Measurements from ENCODE around the gene EPB41L2.

Gene EPB41L2

DNA sequence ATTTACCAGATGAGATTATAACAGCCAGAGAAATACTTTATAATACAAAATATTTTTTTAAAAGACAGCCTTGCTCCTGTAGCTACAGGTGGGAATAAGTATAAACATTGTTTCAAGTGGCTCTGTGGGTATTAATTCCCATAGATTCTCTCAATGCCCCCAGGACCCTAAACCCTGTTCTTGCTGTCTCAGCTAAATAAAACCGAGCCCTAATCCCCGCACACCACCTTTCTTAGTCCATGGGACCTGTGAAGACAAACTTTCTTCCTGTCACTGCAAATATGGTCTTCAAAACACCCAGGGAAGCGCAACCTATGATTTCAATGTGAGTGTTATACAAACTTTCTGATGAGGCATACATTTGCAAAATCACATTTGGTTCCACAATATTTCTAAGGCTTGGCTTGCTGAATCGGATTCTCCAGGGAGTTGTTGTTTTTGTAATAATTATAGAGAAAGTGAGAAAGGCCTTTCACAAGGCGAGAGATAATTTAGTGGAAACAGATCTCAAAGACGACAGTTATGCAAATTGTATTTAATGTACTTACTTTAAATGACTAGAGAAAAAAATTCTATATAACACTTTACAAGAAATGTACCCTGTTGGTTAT is 224.7 kb downstream of the EPB41L2 start:
- 91 to 94% methylated on average over 3 to 4 of the region's 6 CpGs for WGBS, 2 experiments (ENCODE audit: insufficient coverage in 2 of 2)
- H3K27ac ChIP-seq (ENCODE audit: low read depth, low read length, severe bottlenecking), result no peak overlapping the region
- no peaks in the 10 kb centered on the region for H3K4me1 ChIP-seq (ENCODE audit: control insufficient read depth, insufficient read depth, low read length, poor library complexity, severe bottlenecking)
- H3K9me3 ChIP-seq (ENCODE audit: control insufficient read depth, low read length), result no peaks in the 10 kb centered on the region
- no peak overlapping the region for H3K4me3 ChIP-seq (ENCODE audit: extremely low read depth, insufficient read depth, low read length, poor library complexity, severe bottlenecking)
- no peaks in the 10 kb centered on the region for H3K36me3 ChIP-seq (ENCODE audit: control insufficient read depth, insufficient read depth, low read length)

- Histone ChIP-seq H3K4me3 (ENCODE audit: extremely low read depth, insufficient read depth, low read length, poor library complexity, severe bottlenecking) (no peak overlapping the region), H3K27ac (ENCODE audit: low read depth, low read length, severe bottlenecking) (no peak overlapping the region), H3K9me3 (ENCODE audit: control insufficient read depth, low read length) (no peaks in the 10 kb centered on the region), H3K4me1 (ENCODE audit: control insufficient read depth, insufficient read depth, low read length, poor library complexity, severe bottlenecking) (no peaks in the 10 kb centered on the region), H3K36me3 (ENCODE audit: control insufficient read depth, insufficient read depth, low read length) (no peaks in the 10 kb centered on the region)
Measured at GRCh38 chr6:130837067-130837466, 226.0 kb downstream of the EPB41L2 start.

- Histone ChIP-seq H3K9me3 (ENCODE audit: control insufficient read depth, low read length) (no peaks in the 10 kb centered on the region), H3K36me3 (ENCODE audit: control insufficient read depth, insufficient read depth, low read length) (no peaks in the 10 kb centered on the region), H3K4me3 (ENCODE audit: extremely low read depth, insufficient read depth, low read length, poor library complexity, severe bottlenecking) (no peak overlapping the region), H3K4me1 (ENCODE audit: control insufficient read depth, insufficient read depth, low read length, poor library complexity, severe bottlenecking) (no peaks in the 10 kb centered on the region), H3K27ac (ENCODE audit: low read depth, low read length, severe bottlenecking) (no peak overlapping the region)
- WGBS, 2 experiments (ENCODE audit: insufficient coverage in 2 of 2), result 93 to 100% methylated on average over 2 of the region's 3 CpGs
Measured at GRCh38 chr6:130836055-130836640, 226.9 kb downstream of the EPB41L2 start.

GRCh38 chr6:130834482-130835251 is 228.4 kb downstream of the EPB41L2 start:
- Histone ChIP-seq H3K4me3 (ENCODE audit: extremely low read depth, insufficient read depth, low read length, poor library complexity, severe bottlenecking) (no peak overlapping the region), H3K36me3 (ENCODE audit: control insufficient read depth, insufficient read depth, low read length) (no peaks in the 10 kb centered on the region), H3K27ac (ENCODE audit: low read depth, low read length, severe bottlenecking) (no peak overlapping the region), H3K9me3 (ENCODE audit: control insufficient read depth, low read length) (no peaks in the 10 kb centered on the region), H3K4me1 (ENCODE audit: control insufficient read depth, insufficient read depth, low read length, poor library complexity, severe bottlenecking) (no peaks in the 10 kb centered on the region)
- WGBS, 2 experiments (ENCODE audit: insufficient coverage in 2 of 2), result 96 to 100% methylated on average over 3 of the region's 5 CpGs

DNA sequence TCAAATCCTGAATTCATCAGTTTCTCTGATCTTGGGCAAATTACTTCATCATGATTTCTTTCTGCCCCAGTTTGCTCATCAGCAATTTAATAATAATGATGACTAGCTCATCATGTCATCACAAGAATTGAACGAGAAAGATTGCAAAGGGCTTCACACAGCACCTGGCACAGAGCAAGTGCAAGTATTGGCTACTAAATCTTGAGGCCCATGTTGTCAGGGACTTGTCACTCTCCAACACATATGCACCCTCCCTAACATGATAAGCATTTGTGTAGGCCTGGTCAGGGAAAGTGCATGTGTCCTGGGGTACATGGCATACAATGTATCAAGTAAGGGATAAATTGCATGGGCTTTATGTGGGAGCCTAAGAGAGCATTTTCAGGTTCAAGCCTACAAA is 229.5 kb downstream of the EPB41L2 start:
- H3K4me1 ChIP-seq (ENCODE audit: control insufficient read depth, insufficient read depth, low read length, poor library complexity, severe bottlenecking), result no peaks in the 10 kb centered on the region
- no peak overlapping the region for H3K27ac ChIP-seq (ENCODE audit: low read depth, low read length, severe bottlenecking)
- H3K36me3 ChIP-seq (ENCODE audit: control insufficient read depth, insufficient read depth, low read length), result no peaks in the 10 kb centered on the region
- 0% methylated on average over 1 of the region's 1 CpG; no CpG with 5 or more reads in 1 of the 2 experiments for WGBS, 2 experiments (ENCODE audit: insufficient coverage in 2 of 2)
- H3K9me3 ChIP-seq (ENCODE audit: control insufficient read depth, low read length), result no peaks in the 10 kb centered on the region
- H3K4me3 ChIP-seq (ENCODE audit: extremely low read depth, insufficient read depth, low read length, poor library complexity, severe bottlenecking), result no peak overlapping the region

- H3K4me1 ChIP-seq (ENCODE audit: control insufficient read depth, insufficient read depth, low read length, poor library complexity, severe bottlenecking), result no peaks in the 10 kb centered on the region
- WGBS, 2 experiments (ENCODE audit: insufficient coverage in 2 of 2), result 85% methylated on average over 2 of the region's 5 CpGs; no CpG with 5 or more reads in 1 of the 2 experiments
Measured at GRCh38 chr6:130831607-130832006, 231.4 kb downstream of the EPB41L2 start.

DNA sequence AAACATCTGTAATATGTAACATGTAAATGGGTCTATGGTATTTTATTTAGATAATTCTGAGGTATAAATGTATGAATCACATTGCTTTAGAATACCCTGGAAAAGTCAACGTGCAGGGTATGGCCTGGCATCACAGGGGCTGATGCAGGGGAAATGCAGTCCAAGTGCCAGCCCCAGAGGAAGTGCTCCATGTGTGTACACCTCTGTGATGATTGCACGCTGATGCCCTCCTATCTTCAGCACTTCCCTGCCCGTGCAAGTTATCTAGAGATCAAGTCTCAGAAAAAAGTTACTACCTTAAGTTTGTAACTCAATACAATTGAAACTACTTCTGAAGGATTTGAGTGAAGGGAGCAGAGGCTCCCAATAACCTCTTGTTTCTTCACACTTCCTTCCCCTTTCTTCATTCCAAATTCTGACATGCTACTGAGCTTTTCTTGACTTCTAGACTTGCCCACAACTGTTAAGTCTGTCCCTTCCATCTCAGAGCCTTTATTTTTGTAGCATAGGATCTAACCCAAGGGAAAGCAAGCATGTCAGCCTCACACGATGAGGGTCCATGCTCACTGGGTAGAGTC is 233.6 kb downstream of the EPB41L2 start:
- Histone ChIP-seq H3K27ac (ENCODE audit: low read depth, low read length, severe bottlenecking) (no peak overlapping the region), H3K4me3 (ENCODE audit: extremely low read depth, insufficient read depth, low read length, poor library complexity, severe bottlenecking) (no peak overlapping the region)
- WGBS, 2 experiments (ENCODE audit: insufficient coverage in 2 of 2), result 86 to 100% methylated on average over 1 to 3 of the region's 4 CpGs

More at GRCh38 chr6:130831607-130832006, 231.4 kb downstream of the EPB41L2 start:
- no peak overlapping the region for H3K4me3 ChIP-seq (ENCODE audit: extremely low read depth, insufficient read depth, low read length, poor library complexity, severe bottlenecking)
- no peaks in the 10 kb centered on the region for H3K9me3 ChIP-seq (ENCODE audit: control insufficient read depth, low read length)
- H3K36me3 ChIP-seq (ENCODE audit: control insufficient read depth, insufficient read depth, low read length), result no peaks in the 10 kb centered on the region
- no peak overlapping the region for H3K27ac ChIP-seq (ENCODE audit: low read depth, low read length, severe bottlenecking)

GRCh38 chr6:130827247-130828149 is 235.5 kb downstream of the EPB41L2 start, which contains the start of gene SMLR1:
TSS of gene SMLR1 (plus strand) at chr6:130827406. CDS start at chr6:130827414, 8 bp downstream.
- Histone ChIP-seq H3K36me3 (ENCODE audit: control insufficient read depth, insufficient read depth, low read length) (no peaks in the 10 kb centered on the region), H3K9me3 (ENCODE audit: control insufficient read depth, low read length) (no peaks in the 10 kb centered on the region), H3K4me1 (ENCODE audit: control insufficient read depth, insufficient read depth, low read length, poor library complexity, severe bottlenecking) (no peaks in the 10 kb centered on the region), H3K4me3 (ENCODE audit: extremely low read depth, insufficient read depth, low read length, poor library complexity, severe bottlenecking) (no peak within 1 kb of the TSS), H3K27ac (ENCODE audit: low read depth, low read length, severe bottlenecking) (no peak within 1 kb of the TSS)
- 84 to 95% methylated on average over 6 to 7 of the region's 11 CpGs for WGBS, 2 experiments (ENCODE audit: insufficient coverage in 2 of 2)

More for the DNA sequence above, 233.6 kb downstream of the EPB41L2 start:
- H3K9me3 ChIP-seq (ENCODE audit: control insufficient read depth, low read length), result no peaks in the 10 kb centered on the region
- H3K36me3 ChIP-seq (ENCODE audit: control insufficient read depth, insufficient read depth, low read length), result no peaks in the 10 kb centered on the region
- H3K4me1 ChIP-seq (ENCODE audit: control insufficient read depth, insufficient read depth, low read length, poor library complexity, severe bottlenecking), result no peaks in the 10 kb centered on the region

DNA sequence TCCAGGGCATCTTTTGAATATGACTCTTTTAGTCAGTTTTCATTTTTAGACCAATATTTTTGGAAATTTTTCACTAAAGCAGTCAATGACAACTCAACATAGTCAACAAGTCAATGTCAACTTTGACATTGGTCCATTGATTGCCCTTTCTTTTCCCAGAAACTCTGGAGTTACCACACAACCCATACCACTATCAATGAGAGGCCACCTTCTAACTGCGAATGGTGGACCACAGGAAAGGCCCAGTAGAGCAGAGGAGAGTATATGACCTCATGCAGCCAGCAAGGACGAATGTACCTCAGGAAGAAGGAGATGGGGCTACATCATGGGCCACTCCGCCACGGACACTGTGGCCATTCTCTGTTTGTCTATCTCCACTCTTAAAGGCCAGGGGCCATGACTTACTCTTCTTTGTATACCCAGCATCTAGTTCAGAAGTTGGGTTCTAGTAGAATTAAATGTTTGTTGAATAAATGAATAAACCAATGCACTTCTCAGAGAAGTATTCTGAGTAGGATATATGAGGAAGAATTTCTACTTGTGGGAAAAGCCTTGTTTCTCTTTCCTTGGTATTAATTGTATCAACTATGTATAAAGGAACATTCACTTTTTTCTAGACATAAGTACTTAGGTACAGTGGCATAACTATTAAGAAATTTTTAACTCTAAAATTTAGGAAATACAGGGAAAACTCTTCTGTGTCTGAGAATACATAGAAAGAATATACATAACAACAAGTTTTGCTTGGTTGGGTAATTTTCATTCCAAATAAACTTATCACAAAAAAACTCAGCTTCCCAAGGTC is 236.4 kb downstream of the EPB41L2 start:
- no peaks in the 10 kb centered on the region for H3K36me3 ChIP-seq (ENCODE audit: control insufficient read depth, insufficient read depth, low read length)
- no peaks in the 10 kb centered on the region for H3K4me1 ChIP-seq (ENCODE audit: control insufficient read depth, insufficient read depth, low read length, poor library complexity, severe bottlenecking)
- H3K9me3 ChIP-seq (ENCODE audit: control insufficient read depth, low read length), result no peaks in the 10 kb centered on the region
- no peak overlapping the region for H3K27ac ChIP-seq (ENCODE audit: low read depth, low read length, severe bottlenecking)
- no peak overlapping the region for H3K4me3 ChIP-seq (ENCODE audit: extremely low read depth, insufficient read depth, low read length, poor library complexity, severe bottlenecking)
- WGBS, 2 experiments (ENCODE audit: insufficient coverage in 2 of 2), result 89 to 95% methylated on average over 4 of the region's 4 CpGs
